Psoas muscle (tissue), 8 donors: ENCODE measurements around the gene ARSD. TPM values are rescaled to one million over a fixed set of nuclear protein-coding genes. Genes with fewer than 3 reads are reported as not detected.
"Not testable (repeated sequence)": the region's sequence is repeated elsewhere in the genome, so short reads cannot be mapped to it uniquely, and the experiment has no call there.

Experiments used
- ATAC-seq, 4 donors: fragments of 200-7000 bp; cut with Tn5 transposase; one replicate each; pipeline ENCODE4 v1.9.1; 2020; ENCODE audit warnings: moderate library complexity in 3 of 4, mild to moderate bottlenecking in 2 of 4
- DNase-seq, 2 donors: peaks; one replicate each; pipeline ENCODE4 v3.0.0-alpha.2; 2020
- H3K27ac ChIP-seq: fragments of 200-600 bp; one replicate; pipeline ENCODE4 v1.8.0; 2022
- H3K27me3 ChIP-seq, 3 donors: fragments of 200-600 bp in 1 of 3; one replicate each; pipeline versions ENCODE4 v1.6.1 to v1.8.0; 2013 to 2022; ENCODE audit warnings: low read length in 2 of 3, mild to moderate bottlenecking in 2 of 3, moderate library complexity in 1 of 3; ENCODE audit not compliant: insufficient read depth in 3 of 3
- H3K36me3 ChIP-seq, 2 donors: fragments of 200-600 bp in 1 of 2; one replicate each; pipeline versions ENCODE4 v1.6.1 to v1.8.0; 2013 to 2022; ENCODE audit warnings: low read depth in 1 of 2, mild to moderate bottlenecking in 1 of 2, moderate library complexity in 1 of 2; ENCODE audit not compliant: insufficient read depth in 1 of 2
- H3K4me1 ChIP-seq: fragments of 200-600 bp; one replicate; pipeline ENCODE4 v1.8.0; 2022
- H3K4me3 ChIP-seq: fragments of 200-600 bp; one replicate; pipeline ENCODE4 v1.8.0; 2022; ENCODE audit warnings: mild to moderate bottlenecking
- H3K9me3 ChIP-seq: fragments of 200-600 bp; one replicate; pipeline ENCODE4 v1.8.0; 2022
- WGBS, 3 donors: extraction: QIAGEN DNeasy Blood & Tissue Kit; methylation state at CpG; one replicate each; pipeline versions ENCODE4 v1.1.6 to v1.1.7; 2013; 5-methylcytosine and 5-hydroxymethylcytosine counted together
- intact Hi-C, 2 donors: fragments of 100-400 bp; cut with DNase I; formaldehyde crosslinking; loops; one replicate each; pipeline versions ENCODE4 v1.11.0 to v1.14.2; 2022
- polyA plus RNA-seq, 3 donors: library from polyadenylated mRNA; stranded (reverse); fragments of 200-250 nt; gene quantifications; one replicate each; pipeline ENCODE4 v1.2.3, GENCODE V29; 2013
- total RNA-seq, 4 donors: library from RNA; stranded (reverse); fragmentation: NEBNext Ultra II Directional in 2 of 4; extraction: Animal tissue kit (Norgen Biotek cat#: 25700) in 2 of 4; gene quantifications; one replicate each; pipeline versions ENCODE4 v1.2.1 to v1.2.4, GENCODE V29; 2021 to 2023
- TF ChIP-seq, protein P1 (sequence below): fragments of 200-600 bp; IDR thresholded peaks from one replicate; pipeline ENCODE4 v1.8.0; 2022; ENCODE audit warnings: antibody characterized with exemption
- donor health status: healthy with polysubstance abuse.
- donor health status: DM: no; HTN: no; CAD: no; lungs with moderate emphysema.
- donor health status: Bipolar disorder and iron deficiency.
- donor health status: healthy.
- donor health status: DM: yes; HTN: yes; CAD: no.
- donor health status: DM: no; HTN: no; CAD: no.
- donor health status: DM: no; HTN: no; CAD: no.
- donor health status: DM: yes; HTN: yes; CAD: no.

ARSD gene
- total and polyA plus RNA-seq, 7 donors = 0.66 to 2.4 (median 1.6) TPM

- TF ChIP-seq, protein P1, sequence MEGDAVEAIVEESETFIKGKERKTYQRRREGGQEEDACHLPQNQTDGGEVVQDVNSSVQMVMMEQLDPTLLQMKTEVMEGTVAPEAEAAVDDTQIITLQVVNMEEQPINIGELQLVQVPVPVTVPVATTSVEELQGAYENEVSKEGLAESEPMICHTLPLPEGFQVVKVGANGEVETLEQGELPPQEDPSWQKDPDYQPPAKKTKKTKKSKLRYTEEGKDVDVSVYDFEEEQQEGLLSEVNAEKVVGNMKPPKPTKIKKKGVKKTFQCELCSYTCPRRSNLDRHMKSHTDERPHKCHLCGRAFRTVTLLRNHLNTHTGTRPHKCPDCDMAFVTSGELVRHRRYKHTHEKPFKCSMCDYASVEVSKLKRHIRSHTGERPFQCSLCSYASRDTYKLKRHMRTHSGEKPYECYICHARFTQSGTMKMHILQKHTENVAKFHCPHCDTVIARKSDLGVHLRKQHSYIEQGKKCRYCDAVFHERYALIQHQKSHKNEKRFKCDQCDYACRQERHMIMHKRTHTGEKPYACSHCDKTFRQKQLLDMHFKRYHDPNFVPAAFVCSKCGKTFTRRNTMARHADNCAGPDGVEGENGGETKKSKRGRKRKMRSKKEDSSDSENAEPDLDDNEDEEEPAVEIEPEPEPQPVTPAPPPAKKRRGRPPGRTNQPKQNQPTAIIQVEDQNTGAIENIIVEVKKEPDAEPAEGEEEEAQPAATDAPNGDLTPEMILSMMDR = no peak
- WGBS, 3 donors = 78 to 86% (median 83%) methylated on average over 9 of the region's 9 CpGs
- Histone ChIP-seq H3K36me3 (no peaks in the 10 kb centered on the region), H3K4me1 (no peaks in the 10 kb centered on the region), H3K27me3 (peaks cover 0 to 5% (median 0%) of the 10 kb centered on the region in 3 donors), H3K27ac (no peak overlapping the region), H3K4me3 (no peak overlapping the region), H3K9me3 (no peaks in the 10 kb centered on the region)
- no peak for DNase-seq
- intact Hi-C loops = no loop called here
- no peak for ATAC-seq
Measured at GRCh38 chrX:2958199-2958598, 29.1 kb upstream of the ARSD start.

- H3K9me3 ChIP-seq = no peaks in the 10 kb centered on the region
- H3K4me3 ChIP-seq = no peak overlapping the region
- H3K4me1 ChIP-seq = no peaks in the 10 kb centered on the region
- no peak for DNase-seq
- TF ChIP-seq, protein P1 = no peak
- no peak for ATAC-seq
- 86 to 95% (median 88%) methylated on average over 4 of the region's 4 CpGs for WGBS, 3 donors
- H3K27ac ChIP-seq = no peak overlapping the region
- intact Hi-C loops = no loop called here
- H3K36me3 ChIP-seq = no peaks in the 10 kb centered on the region
- H3K27me3 ChIP-seq = peaks cover 0 to 4% (median 0%) of the 10 kb centered on the region in 3 donors
Measured at GRCh38 chrX:2955838-2956237, 26.7 kb upstream of the ARSD start.

- Histone ChIP-seq H3K27me3 (no peaks in the 10 kb centered on the region), H3K36me3 (no peaks in the 10 kb centered on the region), H3K9me3 (no peaks in the 10 kb centered on the region), H3K4me3 (no peak overlapping the region), H3K27ac (no peak overlapping the region), H3K4me1 (no peaks in the 10 kb centered on the region)
- ATAC-seq (no peak), DNase-seq (no peak)
- intact Hi-C loops = no loop called here
- WGBS, 3 donors = 90 to 98% (median 92%) methylated on average over 10 of the region's 10 CpGs
- TF ChIP-seq, protein P1 = no peak
Measured at GRCh38 chrX:2955281-2955680, 26.1 kb upstream of the ARSD start.

GRCh38 chrX:2954541-2954940 lies 25.4 kb upstream of the ARSD start:
- WGBS, 3 donors = 86 to 89% (median 86%) methylated on average over 4 of the region's 4 CpGs
- intact Hi-C loops = no loop called here
- no peaks in the 10 kb centered on the region for H3K4me1 ChIP-seq
- DNase-seq (no peak), ATAC-seq (no peak)
- H3K27me3 ChIP-seq = no peaks in the 10 kb centered on the region
- H3K27ac ChIP-seq = no peak overlapping the region
- H3K36me3 ChIP-seq = no peaks in the 10 kb centered on the region
- H3K4me3 ChIP-seq = no peak overlapping the region
- TF ChIP-seq, protein P1 = no peak
- H3K9me3 ChIP-seq = no peaks in the 10 kb centered on the region

DNA sequence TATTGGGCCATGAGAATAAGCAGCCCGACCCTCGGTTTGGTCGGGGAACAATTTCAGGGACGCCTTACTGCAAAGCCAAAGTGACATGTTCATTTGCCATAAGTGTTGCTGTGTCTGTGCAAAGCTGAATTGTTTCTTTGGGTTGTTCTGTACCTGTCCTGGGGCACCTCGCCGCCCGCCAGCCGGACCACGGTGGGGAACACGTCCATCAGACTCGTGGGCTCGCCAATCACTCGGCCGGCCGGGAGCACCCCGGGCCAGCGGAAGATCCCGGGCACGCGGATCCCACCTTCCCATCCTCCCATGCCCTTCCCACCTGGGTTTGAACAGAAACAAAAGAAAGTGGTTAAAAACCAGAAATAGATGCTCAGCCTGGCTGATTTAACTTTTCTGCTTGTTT lies 8.8 kb upstream of the ARSD start:
- H3K9me3 ChIP-seq, intact Hi-C loops, H3K4me3 ChIP-seq, H3K4me1 ChIP-seq, H3K27ac ChIP-seq, DNase-seq, H3K36me3 ChIP-seq, H3K27me3 ChIP-seq, ATAC-seq: not testable (repeated sequence)
- 88 to 94% (median 89%) methylated on average over 18 to 20 of the region's 20 CpGs for WGBS, 3 donors
